HG02678 (cell line): ENCODE data around the gene NOSIP.

Experiments
- ATAC-seq: cut with Tn5 transposase; IDR thresholded peaks from one replicate; pipeline ENCODE4 v1.9.1; 2021; ENCODE audit warnings: mild to moderate bottlenecking, moderate library complexity; ENCODE audit not compliant: unreplicated experiment

Gene NOSIP

DNA sequence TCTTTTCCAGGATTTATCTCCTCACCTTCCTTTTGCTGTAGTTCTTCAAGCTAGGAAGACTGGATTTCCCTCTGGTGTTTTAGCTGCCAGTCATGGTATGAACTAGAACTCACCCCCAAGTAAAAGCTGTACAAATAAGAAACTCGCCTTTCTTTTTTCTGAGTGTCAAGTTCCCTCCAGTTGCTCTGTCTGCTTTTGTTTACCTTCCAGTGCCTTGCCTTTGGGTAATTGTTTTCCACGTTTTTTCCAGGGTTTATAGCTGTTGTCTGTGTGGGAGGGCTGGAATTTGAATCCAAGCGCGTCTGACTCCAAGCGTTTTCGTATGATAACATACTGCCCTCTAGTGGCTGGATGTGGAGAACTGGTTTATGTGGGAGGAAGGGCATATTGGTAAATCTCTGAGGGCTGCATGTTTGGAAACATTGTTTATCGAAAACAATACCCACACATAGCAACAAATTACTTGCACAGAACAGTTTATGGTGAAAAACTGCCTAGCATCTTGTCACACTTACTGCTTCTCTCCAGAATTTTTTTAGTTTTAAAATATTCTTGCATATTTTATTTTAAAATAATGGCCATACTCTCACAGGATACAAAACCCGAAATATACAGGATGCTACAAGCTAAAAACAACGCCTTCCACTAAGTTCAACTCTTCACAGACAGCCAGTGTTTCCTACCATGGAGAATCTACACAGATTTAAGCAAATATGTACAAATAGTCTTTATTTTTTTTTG, 33.4 kb downstream of the NOSIP start:
- ATAC-seq = no peak

GRCh38 chr19:49544154-49544553, 36.2 kb downstream of the NOSIP start:
- ATAC-seq = no peak

DNA sequence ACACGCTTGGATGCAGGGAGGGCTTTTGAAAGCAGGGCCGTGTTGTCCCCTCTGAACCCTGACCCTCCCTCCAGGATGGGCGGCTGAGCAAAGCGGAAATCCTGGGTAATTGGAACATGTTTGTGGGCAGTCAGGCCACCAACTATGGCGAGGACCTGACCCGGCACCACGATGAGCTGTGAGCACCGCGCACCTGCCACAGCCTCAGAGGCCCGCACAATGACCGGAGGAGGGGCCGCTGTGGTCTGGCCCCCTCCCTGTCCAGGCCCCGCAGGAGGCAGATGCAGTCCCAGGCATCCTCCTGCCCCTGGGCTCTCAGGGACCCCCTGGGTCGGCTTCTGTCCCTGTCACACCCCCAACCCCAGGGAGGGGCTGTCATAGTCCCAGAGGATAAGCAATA, 37.3 kb downstream of the NOSIP start:
- ATAC-seq = no peak

DNA sequence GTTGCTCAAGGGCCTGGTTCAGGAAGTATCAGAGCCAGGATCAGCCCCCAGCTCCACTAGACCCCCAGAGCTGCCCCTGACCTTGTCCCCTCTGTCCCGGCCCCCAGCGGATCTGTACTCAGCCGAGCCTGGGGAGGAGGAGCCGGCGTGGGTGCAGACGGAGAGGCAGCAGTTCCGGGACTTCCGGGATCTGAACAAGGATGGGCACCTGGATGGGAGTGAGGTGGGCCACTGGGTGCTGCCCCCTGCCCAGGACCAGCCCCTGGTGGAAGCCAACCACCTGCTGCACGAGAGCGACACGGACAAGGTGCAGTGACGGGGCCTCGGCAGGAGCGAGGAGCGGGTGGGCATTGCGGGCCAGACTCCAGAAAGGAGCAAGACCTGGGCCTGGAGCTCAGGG, 37.9 kb downstream of the NOSIP start:
- ATAC-seq = no peak

GRCh38 chr19:49541914-49542313, 38.4 kb downstream of the NOSIP start:
- ATAC-seq = no peak

GRCh38 chr19:49539192-49539952, 41.0 kb downstream of the NOSIP start:
- ATAC-seq = no peak

- ATAC-seq = no peak
Measured at GRCh38 chr19:49538643-49539042, 41.7 kb downstream of the NOSIP start.

DNA sequence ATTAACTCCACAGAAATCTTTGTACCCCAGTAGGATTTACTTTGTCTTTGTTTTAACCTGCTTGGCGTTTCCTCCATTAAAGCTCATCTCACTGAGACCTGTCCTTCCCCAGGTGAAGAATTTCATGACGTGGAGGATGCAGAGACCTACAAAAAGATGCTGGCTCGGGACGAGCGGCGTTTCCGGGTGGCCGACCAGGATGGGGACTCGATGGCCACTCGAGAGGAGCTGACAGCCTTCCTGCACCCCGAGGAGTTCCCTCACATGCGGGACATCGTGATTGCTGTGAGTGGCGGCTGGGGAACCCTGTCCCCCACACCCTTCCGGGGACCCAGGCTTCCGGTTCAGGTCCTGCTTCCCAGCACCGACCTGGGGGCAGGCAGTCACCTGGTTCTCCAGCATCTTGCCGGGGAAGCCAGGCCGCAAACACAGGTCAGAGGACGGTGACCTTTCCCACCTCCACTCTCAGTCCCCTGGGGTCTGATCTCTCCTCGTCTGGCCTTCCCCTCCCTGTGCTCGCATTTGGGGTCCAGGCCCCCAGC, 43.4 kb downstream of the NOSIP start:
- ATAC-seq = no peak

GRCh38 chr19:49534632-49535385, 45.5 kb downstream of the NOSIP start:
- ATAC-seq = no peak

GRCh38 chr19:49533551-49534488, 46.5 kb downstream of the NOSIP start:
- ATAC-seq = peak; percentile 74

- no peak for ATAC-seq
Measured at GRCh38 chr19:49530708-49531107, 49.6 kb downstream of the NOSIP start.

DNA sequence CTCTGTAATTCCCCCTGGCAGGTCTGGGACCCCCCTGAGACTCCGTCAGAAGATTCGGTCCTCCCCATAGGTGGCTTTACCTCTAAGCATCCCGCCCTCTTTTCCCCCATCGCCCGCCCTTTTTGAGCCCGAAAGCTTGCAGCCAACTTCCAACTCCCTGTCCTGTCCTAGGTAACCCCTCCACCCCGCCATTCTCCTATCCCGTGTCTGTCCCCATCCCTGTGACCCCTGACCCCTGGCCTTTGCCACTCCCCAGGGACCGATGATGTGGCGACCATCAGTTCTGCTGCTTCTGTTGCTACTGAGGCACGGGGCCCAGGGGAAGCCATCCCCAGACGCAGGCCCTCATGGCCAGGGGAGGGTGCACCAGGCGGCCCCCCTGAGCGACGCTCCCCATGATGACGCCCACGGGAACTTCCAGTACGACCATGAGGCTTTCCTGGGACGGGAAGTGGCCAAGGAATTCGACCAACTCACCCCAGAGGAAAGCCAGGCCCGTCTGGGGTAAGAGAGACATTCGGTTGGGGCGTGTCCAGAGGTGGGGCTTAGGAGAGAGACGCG, 52.1 kb downstream of the NOSIP start:
- no peak for ATAC-seq

DNA sequence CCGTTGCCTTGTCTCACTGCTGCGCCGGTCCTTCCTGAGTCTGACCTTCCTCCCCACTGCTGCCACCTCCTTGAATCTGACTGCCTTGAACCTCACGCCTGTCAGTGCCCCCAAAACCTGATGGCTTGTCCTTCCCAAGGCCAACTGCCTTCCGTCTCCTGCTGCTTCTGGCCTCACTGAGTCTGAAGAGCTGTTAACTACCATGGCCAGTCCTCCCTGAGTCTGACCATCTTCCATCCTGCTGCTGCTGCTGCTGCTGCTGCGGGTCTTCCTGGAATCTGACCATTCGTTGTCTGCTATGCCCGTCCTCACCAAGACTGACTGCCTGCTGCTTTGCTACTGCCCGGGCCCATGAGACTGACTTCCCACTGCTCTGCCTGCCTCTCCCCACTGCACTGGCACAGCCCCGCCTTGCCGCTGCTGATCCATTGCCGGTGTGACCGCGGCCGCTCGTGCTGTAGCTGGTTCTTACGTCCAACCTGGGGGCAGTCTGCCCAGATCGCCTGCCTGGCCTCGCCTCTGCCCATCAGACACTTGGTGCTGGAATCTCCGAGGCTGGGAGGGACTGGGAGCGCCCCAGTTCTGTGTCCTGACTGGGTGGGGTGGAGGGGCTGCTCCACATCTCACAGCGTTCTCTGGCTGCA, 55.4 kb downstream of the NOSIP start:
- no peak for ATAC-seq

GRCh38 chr19:49520705-49521319, 59.5 kb downstream of the NOSIP start:
- no peak for ATAC-seq

- ATAC-seq = no peak
Measured at GRCh38 chr19:49518033-49518432, 62.3 kb downstream of the NOSIP start.

DNA sequence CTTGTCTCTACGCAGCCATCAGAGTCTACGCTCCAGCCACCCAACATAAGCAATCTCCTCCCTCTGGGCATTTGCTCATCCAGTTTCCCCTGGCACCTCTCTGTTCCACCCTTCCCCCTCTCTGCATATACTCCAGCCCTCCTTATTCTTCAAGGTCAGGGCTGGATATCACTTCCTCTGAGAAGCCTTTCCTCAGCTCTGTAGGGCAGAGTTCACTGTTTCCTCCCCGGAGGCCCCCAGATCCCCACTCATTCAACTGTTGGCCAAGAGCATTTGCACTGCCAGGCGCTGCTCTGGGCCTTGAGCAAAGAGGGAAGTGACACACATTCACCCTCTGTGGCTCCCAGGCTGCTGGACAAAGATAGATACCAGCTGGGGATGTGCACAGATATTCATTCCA, 64.6 kb downstream of the NOSIP start:
- no peak for ATAC-seq

DNA sequence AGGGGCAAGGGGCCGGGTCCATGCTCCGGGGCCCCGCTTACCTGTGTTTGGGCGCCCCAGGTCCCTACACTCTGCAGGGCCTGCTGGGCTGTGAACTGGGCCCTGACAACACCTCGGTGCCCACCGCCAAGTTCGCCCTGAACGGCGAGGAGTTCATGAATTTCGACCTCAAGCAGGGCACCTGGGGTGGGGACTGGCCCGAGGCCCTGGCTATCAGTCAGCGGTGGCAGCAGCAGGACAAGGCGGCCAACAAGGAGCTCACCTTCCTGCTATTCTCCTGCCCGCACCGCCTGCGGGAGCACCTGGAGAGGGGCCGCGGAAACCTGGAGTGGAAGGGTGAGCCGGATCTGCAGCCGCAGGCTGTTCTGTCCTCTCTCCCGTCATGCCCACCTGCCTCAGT, 66.2 kb downstream of the NOSIP start:
- ATAC-seq = no peak

DNA sequence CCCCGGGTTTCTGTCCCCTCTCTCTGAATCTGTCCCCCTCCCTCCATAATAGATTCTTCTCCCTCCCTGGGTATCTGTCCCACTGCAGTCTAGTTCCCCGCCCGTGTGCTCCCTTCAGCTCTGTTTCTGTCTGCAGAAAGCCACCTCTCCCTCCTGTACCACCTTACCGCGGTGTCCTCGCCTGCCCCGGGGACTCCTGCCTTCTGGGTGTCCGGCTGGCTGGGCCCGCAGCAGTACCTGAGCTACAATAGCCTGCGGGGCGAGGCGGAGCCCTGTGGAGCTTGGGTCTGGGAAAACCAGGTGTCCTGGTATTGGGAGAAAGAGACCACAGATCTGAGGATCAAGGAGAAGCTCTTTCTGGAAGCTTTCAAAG, 66.6 kb downstream of the NOSIP start:
- ATAC-seq = no peak
